ENCODE measurements around the gene CDKAL1. TPM values are rescaled to one million over a fixed set of nuclear protein-coding genes. Genes with fewer than 3 reads are reported as not detected.

CDKAL1 gene
- total RNA-seq, 1 donor from 2014 or later = 13.4 TPM

DNA sequence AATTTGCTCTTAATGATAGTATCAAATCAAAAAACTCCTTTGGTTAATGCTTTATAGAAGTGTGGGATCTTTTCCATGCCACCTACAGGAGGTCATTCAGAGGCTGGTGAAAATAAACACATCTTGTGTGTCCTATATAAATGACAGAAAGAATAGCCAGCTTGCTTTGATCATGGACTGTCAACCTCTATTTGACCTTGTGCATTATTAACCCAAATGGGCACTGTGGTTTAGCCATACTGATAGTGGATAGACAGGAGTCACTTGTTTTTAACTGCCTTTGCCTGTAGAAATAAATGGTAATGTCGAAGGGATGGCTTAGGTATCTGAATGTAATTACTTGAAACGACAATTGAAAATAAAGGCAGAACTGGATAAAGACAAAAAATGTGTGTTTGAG is 123.8 kb downstream of the CDKAL1 start:
- FAIRE-seq (no peak), DNase-seq (ENCODE audit: low read depth) (no peak)
- Histone ChIP-seq H3K36me3 (ENCODE audit: control insufficient read depth, insufficient read depth, low read length) (no peaks in the 10 kb centered on the region), H3K4me3 (ENCODE audit: low read depth, low read length) (no peak overlapping the region), H3K27me3 (ENCODE audit: control insufficient read depth, insufficient read depth, low read length) (no peaks in the 10 kb centered on the region)
- TF ChIP-seq, protein P1, sequence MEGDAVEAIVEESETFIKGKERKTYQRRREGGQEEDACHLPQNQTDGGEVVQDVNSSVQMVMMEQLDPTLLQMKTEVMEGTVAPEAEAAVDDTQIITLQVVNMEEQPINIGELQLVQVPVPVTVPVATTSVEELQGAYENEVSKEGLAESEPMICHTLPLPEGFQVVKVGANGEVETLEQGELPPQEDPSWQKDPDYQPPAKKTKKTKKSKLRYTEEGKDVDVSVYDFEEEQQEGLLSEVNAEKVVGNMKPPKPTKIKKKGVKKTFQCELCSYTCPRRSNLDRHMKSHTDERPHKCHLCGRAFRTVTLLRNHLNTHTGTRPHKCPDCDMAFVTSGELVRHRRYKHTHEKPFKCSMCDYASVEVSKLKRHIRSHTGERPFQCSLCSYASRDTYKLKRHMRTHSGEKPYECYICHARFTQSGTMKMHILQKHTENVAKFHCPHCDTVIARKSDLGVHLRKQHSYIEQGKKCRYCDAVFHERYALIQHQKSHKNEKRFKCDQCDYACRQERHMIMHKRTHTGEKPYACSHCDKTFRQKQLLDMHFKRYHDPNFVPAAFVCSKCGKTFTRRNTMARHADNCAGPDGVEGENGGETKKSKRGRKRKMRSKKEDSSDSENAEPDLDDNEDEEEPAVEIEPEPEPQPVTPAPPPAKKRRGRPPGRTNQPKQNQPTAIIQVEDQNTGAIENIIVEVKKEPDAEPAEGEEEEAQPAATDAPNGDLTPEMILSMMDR (IDR thresholded peaks at IDR 0.05; ENCODE audit: insufficient read depth, low read length, severe bottlenecking) = no peak

GRCh38 chr6:20658516-20658915 is 124.3 kb downstream of the CDKAL1 start:
- no peak for FAIRE-seq
- TF ChIP-seq, protein P1 (IDR thresholded peaks at IDR 0.05; ENCODE audit: insufficient read depth, low read length, severe bottlenecking) = no peak
- H3K27me3 ChIP-seq (ENCODE audit: control insufficient read depth, insufficient read depth, low read length) = no peaks in the 10 kb centered on the region

GRCh38 chr6:20660534-20660933 is 126.3 kb downstream of the CDKAL1 start:
- H3K4me3 ChIP-seq (ENCODE audit: low read depth, low read length) = no peak overlapping the region
- FAIRE-seq = no peak
- peak; percentile 91 for DNase-seq (ENCODE audit: low read depth)

More at GRCh38 chr6:20658516-20658915, 124.3 kb downstream of the CDKAL1 start:
- H3K36me3 ChIP-seq (ENCODE audit: control insufficient read depth, insufficient read depth, low read length) = no peaks in the 10 kb centered on the region
- DNase-seq (ENCODE audit: low read depth) = no peak
- no peak overlapping the region for H3K4me3 ChIP-seq (ENCODE audit: low read depth, low read length)

GRCh38 chr6:20661721-20662120 is 127.5 kb downstream of the CDKAL1 start:
- Histone ChIP-seq H3K36me3 (ENCODE audit: control insufficient read depth, insufficient read depth, low read length) (no peaks in the 10 kb centered on the region), H3K27me3 (ENCODE audit: control insufficient read depth, insufficient read depth, low read length) (no peaks in the 10 kb centered on the region), H3K4me3 (ENCODE audit: low read depth, low read length) (no peak overlapping the region)
- TF ChIP-seq, protein P1 (IDR thresholded peaks at IDR 0.05; ENCODE audit: insufficient read depth, low read length, severe bottlenecking) = no peak
- DNase-seq (ENCODE audit: low read depth) = peak; percentile 97
- no peak for FAIRE-seq

More at GRCh38 chr6:20660534-20660933, 126.3 kb downstream of the CDKAL1 start:
- TF ChIP-seq, protein P1 (IDR thresholded peaks at IDR 0.05; ENCODE audit: insufficient read depth, low read length, severe bottlenecking) = no peak
- Histone ChIP-seq H3K36me3 (ENCODE audit: control insufficient read depth, insufficient read depth, low read length) (no peaks in the 10 kb centered on the region), H3K27me3 (ENCODE audit: control insufficient read depth, insufficient read depth, low read length) (no peaks in the 10 kb centered on the region)

GRCh38 chr6:20664250-20664649 is 130.0 kb downstream of the CDKAL1 start:
- no peak overlapping the region for H3K4me3 ChIP-seq (ENCODE audit: low read depth, low read length)
- DNase-seq (ENCODE audit: low read depth) (no peak), FAIRE-seq (no peak)
- TF ChIP-seq, protein P1 (IDR thresholded peaks at IDR 0.05; ENCODE audit: insufficient read depth, low read length, severe bottlenecking) = no peak
- no peaks in the 10 kb centered on the region for H3K36me3 ChIP-seq (ENCODE audit: control insufficient read depth, insufficient read depth, low read length)
- no peaks in the 10 kb centered on the region for H3K27me3 ChIP-seq (ENCODE audit: control insufficient read depth, insufficient read depth, low read length)

DNA sequence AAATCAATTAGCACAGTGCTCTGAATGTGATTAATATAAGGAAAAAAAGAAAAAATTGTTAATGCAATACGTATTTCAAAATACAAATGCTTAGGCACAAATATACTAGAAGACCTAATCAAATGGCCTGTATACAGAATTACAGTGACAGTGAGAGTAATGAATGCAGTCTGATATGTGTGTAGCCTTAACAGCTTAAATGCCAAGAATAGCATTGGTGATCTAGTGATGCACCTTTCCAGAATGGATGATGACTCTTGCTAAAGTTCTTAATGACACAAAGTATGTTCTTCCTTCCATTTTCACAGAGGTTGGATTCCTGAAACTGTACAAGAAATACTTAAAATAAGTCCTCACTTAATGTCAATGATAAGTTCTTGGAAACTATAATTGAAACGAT is 131.0 kb downstream of the CDKAL1 start:
- FAIRE-seq (no peak), DNase-seq (ENCODE audit: low read depth) (no peak)
- TF ChIP-seq, protein P1 (IDR thresholded peaks at IDR 0.05; ENCODE audit: insufficient read depth, low read length, severe bottlenecking) = no peak
- Histone ChIP-seq H3K27me3 (ENCODE audit: control insufficient read depth, insufficient read depth, low read length) (no peaks in the 10 kb centered on the region), H3K36me3 (ENCODE audit: control insufficient read depth, insufficient read depth, low read length) (no peaks in the 10 kb centered on the region), H3K4me3 (ENCODE audit: low read depth, low read length) (no peak overlapping the region)
